Smooth muscle cell of the pulmonary artery (primary cell): ENCODE measurements around the gene CNMD. TPM values are rescaled to one million over a fixed set of nuclear protein-coding genes. Genes with fewer than 3 reads are reported as not detected.

Experiments
- total RNA-seq: library from RNA; depleted of rRNA; stranded (reverse); fragments of >200 nt; gene quantifications from 2 replicates; pipeline ENCODE4 v1.2.3, GENCODE V29; 2014

CNMD gene
- not detected in 2 replicates for total RNA-seq

GRCh38 chr13:52739468-52740071 lies at the start of gene CNMD:
TSS of gene CNMD (minus strand) at chr13:52739820. CDS start at chr13:52739701, 119 bp downstream.

Other genes starting within 250 kb of the CNMD start
- 2.2 and 3.1 TPM in 2 replicates for gene HNRNPA1L2, start 97.4 kb downstream of the CNMD start, total RNA-seq
- 45.1 and 50.2 TPM in 2 replicates for gene SUGT1, start 87.0 kb downstream of the CNMD start, total RNA-seq
- not detected in 2 replicates for gene PCDH8, start 108.8 kb upstream of the CNMD start, total RNA-seq